Smooth muscle cell (in vitro differentiated cells): Measurements from ENCODE around the gene WDR70. TPM values are rescaled to one million over a fixed set of nuclear protein-coding genes. Genes with fewer than 3 reads are reported as not detected.

Experiments
- DNase-seq: peaks from one replicate; lab custom pipeline; 2025; ENCODE audit not compliant: unreplicated experiment; lab: John Stamatoyannopoulos, UW
- H2AFZ ChIP-seq: fragments of 200-600 bp; sonication (generic); 2 replicates; pipeline ENCODE4 v1.6.0; 2016; ENCODE audit warnings: antibody characterized with exemption, low read depth, mild to moderate bottlenecking
- H3F3A ChIP-seq: fragments of 200-600 bp; sonication (generic); 2 replicates; pipeline ENCODE4 v1.6.0; 2017; ENCODE audit warnings: antibody characterized with exemption, low read depth
- H3K27ac ChIP-seq: fragments of 200-600 bp; sonication (generic); 2 replicates; pipeline ENCODE4 v1.5.1; 2016; ENCODE audit warnings: low read depth, mild to moderate bottlenecking
- H3K27me3 ChIP-seq: fragments of 200-600 bp; sonication (generic); 2 replicates; pipeline ENCODE4 v1.6.1; 2016; ENCODE audit warnings: low read depth, mild to moderate bottlenecking
- H3K36me3 ChIP-seq: fragments of 200-600 bp; sonication (generic); 2 replicates; pipeline ENCODE4 v1.5.1; 2016; ENCODE audit warnings: low read depth
- H3K4me1 ChIP-seq: fragments of 200-600 bp; sonication (generic); 2 replicates; pipeline ENCODE4 v1.5.1; 2016; ENCODE audit warnings: low read depth
- H3K4me2 ChIP-seq: fragments of 200-600 bp; sonication (generic); 2 replicates; pipeline ENCODE4 v1.6.0; 2016; ENCODE audit warnings: mild to moderate bottlenecking
- H3K4me3 ChIP-seq: fragments of 200-600 bp; sonication (generic); 2 replicates; pipeline ENCODE4 v1.5.1; 2016; ENCODE audit warnings: mild to moderate bottlenecking
- H3K79me2 ChIP-seq: fragments of 200-600 bp; sonication (generic); 2 replicates; pipeline ENCODE4 v1.6.0; 2016; ENCODE audit warnings: low read depth, mild to moderate bottlenecking
- H3K9ac ChIP-seq: fragments of 200-600 bp; sonication (generic); 2 replicates; pipeline ENCODE4 v1.6.0; 2016; ENCODE audit warnings: low read depth
- H3K9me3 ChIP-seq: fragments of 200-600 bp; sonication (generic); replicated peaks from 2 replicates; pipeline ENCODE4 v1.5.1; 2016; ENCODE audit warnings: low read depth
- H4K20me1 ChIP-seq: fragments of 200-600 bp; sonication (generic); 2 replicates; pipeline ENCODE4 v1.6.0; 2016; ENCODE audit warnings: low read depth
- WGBS: methylation state at CpG from one replicate; pipeline ENCODE4 v1.1.7; 2016; ENCODE audit warnings: low lambda C conversion rate; 5-methylcytosine and 5-hydroxymethylcytosine counted together
- polyA plus RNA-seq: library from polyadenylated mRNA; unstranded; fragments of >200 nt; fragmentation: Nextera tagmentation; extraction: Ambion mirVana; gene quantifications from 2 replicates; pipeline ENCODE4 v1.2.1, GENCODE V29; 2016
- total RNA-seq: library from RNA; depleted of rRNA; stranded (reverse); fragments of >200 nt; gene quantifications from 2 replicates; pipeline ENCODE4 v1.2.3, GENCODE V29; 2014
- TF ChIP-seq, protein P1 (sequence below): fragments of 200-600 bp; sonication (generic); IDR thresholded peaks from 2 replicates; pipeline ENCODE4 v1.5.1; 2017; ENCODE audit warnings: borderline replicate concordance, mild to moderate bottlenecking, antibody characterized with exemption; ENCODE audit not compliant: insufficient read depth, poor library complexity, severe bottlenecking

WDR70 gene
- total and polyA plus RNA-seq, 2 experiments from 2014 or later = 17.8 to 28.7 TPM

DNA sequence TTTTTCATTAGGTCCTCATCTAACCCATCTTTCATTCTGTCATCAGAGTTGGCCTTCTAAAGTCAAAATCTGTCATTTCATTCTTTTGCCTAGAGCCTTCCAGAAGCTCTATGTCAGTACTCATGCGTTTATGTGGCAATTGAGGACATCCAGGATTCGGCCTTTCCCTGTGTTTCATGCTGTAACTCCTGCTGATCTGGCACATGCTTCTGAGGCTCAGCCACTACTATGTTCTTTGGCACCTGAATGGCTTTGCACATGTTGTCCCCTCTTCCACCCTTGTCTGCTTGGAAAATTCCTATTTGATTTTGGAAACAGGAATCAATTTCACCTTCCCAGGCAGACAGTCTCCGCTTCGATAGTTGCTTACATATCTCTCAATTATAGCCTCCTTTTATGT lies 375.9 kb downstream of the WDR70 start:
- H3K27me3 ChIP-seq = no peaks in the 10 kb centered on the region
- H3F3A ChIP-seq = no peaks in the 10 kb centered on the region
- H3K4me1 ChIP-seq = no peaks in the 10 kb centered on the region
- H3K79me2 ChIP-seq = no peaks in the 10 kb centered on the region
- H3K36me3 ChIP-seq = no peaks in the 10 kb centered on the region
- no peaks in the 10 kb centered on the region for H3K9me3 ChIP-seq
- no peaks in the 10 kb centered on the region for H4K20me1 ChIP-seq
- no peak overlapping the region for H3K9ac ChIP-seq
- TF ChIP-seq, protein P1, sequence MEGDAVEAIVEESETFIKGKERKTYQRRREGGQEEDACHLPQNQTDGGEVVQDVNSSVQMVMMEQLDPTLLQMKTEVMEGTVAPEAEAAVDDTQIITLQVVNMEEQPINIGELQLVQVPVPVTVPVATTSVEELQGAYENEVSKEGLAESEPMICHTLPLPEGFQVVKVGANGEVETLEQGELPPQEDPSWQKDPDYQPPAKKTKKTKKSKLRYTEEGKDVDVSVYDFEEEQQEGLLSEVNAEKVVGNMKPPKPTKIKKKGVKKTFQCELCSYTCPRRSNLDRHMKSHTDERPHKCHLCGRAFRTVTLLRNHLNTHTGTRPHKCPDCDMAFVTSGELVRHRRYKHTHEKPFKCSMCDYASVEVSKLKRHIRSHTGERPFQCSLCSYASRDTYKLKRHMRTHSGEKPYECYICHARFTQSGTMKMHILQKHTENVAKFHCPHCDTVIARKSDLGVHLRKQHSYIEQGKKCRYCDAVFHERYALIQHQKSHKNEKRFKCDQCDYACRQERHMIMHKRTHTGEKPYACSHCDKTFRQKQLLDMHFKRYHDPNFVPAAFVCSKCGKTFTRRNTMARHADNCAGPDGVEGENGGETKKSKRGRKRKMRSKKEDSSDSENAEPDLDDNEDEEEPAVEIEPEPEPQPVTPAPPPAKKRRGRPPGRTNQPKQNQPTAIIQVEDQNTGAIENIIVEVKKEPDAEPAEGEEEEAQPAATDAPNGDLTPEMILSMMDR = no peak
- DNase-seq = no peak
- WGBS = 95% methylated on average over 4 of the region's 4 CpGs
- no peak overlapping the region for H3K27ac ChIP-seq
- H3K4me3 ChIP-seq = no peak overlapping the region
- no peak overlapping the region for H2AFZ ChIP-seq
- H3K4me2 ChIP-seq = no peak overlapping the region

DNA sequence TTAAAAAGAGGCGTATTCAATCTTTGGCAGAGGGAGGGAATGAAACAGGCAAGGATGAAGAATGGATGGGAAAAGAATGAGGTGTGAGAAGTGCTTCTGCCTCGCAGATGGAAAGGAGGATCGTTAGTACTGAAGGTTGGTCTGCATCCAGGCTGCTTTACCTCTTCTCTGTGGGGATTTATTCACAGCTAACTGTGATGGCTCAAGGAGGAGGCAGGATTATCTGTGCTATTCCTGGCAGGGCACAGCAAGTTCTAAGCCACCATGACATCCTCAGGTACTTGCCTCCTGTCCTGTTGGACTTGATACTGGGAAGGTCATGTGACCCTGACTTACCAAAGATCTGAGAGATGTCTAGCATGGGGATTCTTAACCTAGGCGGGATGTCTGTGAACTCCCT lies 376.5 kb downstream of the WDR70 start:
- TF ChIP-seq, protein P1 = no peak
- Histone ChIP-seq H3K9me3 (no peaks in the 10 kb centered on the region), H3K27ac (no peak overlapping the region), H3K9ac (no peak overlapping the region), H2AFZ (no peak overlapping the region), H3K27me3 (no peaks in the 10 kb centered on the region), H3K79me2 (no peaks in the 10 kb centered on the region), H4K20me1 (no peaks in the 10 kb centered on the region), H3F3A (no peaks in the 10 kb centered on the region), H3K36me3 (no peaks in the 10 kb centered on the region), H3K4me3 (no peak overlapping the region), H3K4me1 (no peaks in the 10 kb centered on the region), H3K4me2 (no peak overlapping the region)
- no peak for DNase-seq
- 94% methylated on average over 4 of the region's 4 CpGs for WGBS

DNA sequence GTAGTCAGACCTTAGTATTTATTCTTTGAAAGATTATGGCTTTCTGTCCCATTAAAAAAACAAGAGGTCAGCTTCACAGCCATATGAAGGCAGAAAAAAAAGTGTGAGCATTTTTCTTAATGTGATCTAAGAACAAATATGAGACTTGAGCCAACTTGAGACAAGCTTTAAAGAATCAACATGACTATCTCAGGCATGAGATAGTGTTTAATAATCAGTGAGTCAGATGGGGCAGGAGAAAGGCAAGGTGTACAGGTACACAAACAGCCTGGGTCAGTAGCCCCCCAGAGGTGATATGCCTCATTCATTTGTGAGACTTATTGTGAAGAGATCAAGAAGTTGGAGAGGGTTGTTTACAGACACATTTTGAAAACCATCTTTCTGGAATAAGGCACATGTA lies 377.1 kb downstream of the WDR70 start:
- no peaks in the 10 kb centered on the region for H3K27me3 ChIP-seq
- no peaks in the 10 kb centered on the region for H4K20me1 ChIP-seq
- no peaks in the 10 kb centered on the region for H3K9me3 ChIP-seq
- H3K4me2 ChIP-seq = no peak overlapping the region
- TF ChIP-seq, protein P1 = no peak
- H3K79me2 ChIP-seq = no peaks in the 10 kb centered on the region
- no peak overlapping the region for H3K9ac ChIP-seq
- H3F3A ChIP-seq = no peaks in the 10 kb centered on the region
- no peaks in the 10 kb centered on the region for H3K36me3 ChIP-seq
- no peak overlapping the region for H3K4me3 ChIP-seq
- H2AFZ ChIP-seq = no peak overlapping the region
- H3K4me1 ChIP-seq = no peaks in the 10 kb centered on the region
- no peak for DNase-seq
- no peak overlapping the region for H3K27ac ChIP-seq

DNA sequence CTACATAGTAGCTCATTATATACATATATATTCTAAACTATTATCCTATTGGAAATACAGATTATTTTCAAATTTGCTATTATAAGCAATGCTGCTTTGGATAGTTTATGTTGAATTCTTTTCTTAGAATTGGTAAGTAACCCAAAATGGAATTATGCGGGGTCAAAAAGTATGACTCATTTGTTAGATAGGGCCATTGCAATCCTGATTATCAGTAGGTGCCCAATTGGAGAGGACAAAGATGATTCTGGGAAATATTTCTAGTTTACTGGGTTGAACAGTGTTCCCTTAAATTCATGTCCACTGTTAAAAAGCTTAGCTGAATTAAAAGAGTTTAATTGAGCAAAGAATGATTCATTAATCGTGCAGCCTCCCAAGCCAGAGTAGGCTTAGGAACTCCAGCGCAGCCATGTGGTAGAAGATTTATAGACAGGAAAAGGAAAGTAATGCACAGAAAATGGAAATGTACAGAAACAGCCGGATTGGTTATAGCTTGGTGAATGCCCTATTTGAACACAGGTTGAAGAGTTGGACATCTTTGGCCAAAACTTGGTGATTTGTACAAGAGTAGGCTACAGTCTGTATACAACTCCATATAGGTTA lies 379.0 kb downstream of the WDR70 start:
- WGBS = 95% methylated on average over 4 of the region's 4 CpGs

More for the DNA sequence above, 379.0 kb downstream of the WDR70 start:
- no peak overlapping the region for H3K4me3 ChIP-seq
- no peaks in the 10 kb centered on the region for H3K9me3 ChIP-seq
- no peaks in the 10 kb centered on the region for H4K20me1 ChIP-seq
- no peak overlapping the region for H3K4me2 ChIP-seq
- H3K27ac ChIP-seq = no peak overlapping the region
- H3K27me3 ChIP-seq = no peaks in the 10 kb centered on the region
- no peaks in the 10 kb centered on the region for H3K79me2 ChIP-seq
- no peaks in the 10 kb centered on the region for H3K36me3 ChIP-seq
- TF ChIP-seq, protein P1 = no peak
- H3F3A ChIP-seq = no peaks in the 10 kb centered on the region
- H2AFZ ChIP-seq = no peak overlapping the region
- no peaks in the 10 kb centered on the region for H3K4me1 ChIP-seq
- DNase-seq = no peak
- H3K9ac ChIP-seq = no peak overlapping the region
